Dermis microvascular lymphatic vessel endothelial cell (primary cell): ENCODE measurements around the gene SLC26A4. TPM values are rescaled to one million over a fixed set of nuclear protein-coding genes. Genes with fewer than 3 reads are reported as not detected.

Source experiments
- DNase-seq, 2 donors: peaks; one replicate each; pipeline versions ENCODE4 v3.0.0 to v3.0.0-alpha.2; 2010; ENCODE audit warnings: low read depth in 2 of 2
- total RNA-seq: library from RNA; depleted of rRNA; stranded (reverse); fragments of >200 nt; gene quantifications from 2 replicates; pipeline ENCODE4 v1.2.1, GENCODE V29; 2014

The SLC26A4 gene
- total RNA-seq, 1 donor from 2014 or later: 18.2 TPM

DNA sequence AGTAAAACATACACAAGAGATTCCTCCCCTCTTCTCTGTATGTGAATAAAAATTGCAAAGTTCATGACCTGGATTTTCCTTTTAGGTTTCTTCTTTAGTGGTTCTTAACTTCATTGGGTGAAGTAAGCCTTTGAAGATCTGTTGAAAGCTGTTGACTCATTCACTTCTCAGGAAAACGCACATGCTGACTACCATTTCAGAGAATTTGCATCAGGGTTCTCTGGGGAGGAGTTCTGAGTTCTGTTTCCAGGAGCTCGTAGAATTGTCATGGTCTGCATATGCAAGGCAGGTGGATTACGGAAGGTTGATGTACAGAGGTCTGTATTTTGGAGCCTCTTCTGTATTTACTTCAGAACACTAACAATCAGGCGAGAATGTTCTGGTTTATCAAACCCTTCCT lies 962 bp upstream of the SLC26A4 start:
- DNase-seq: peak in 1 of 2 donors; percentile 7

DNA sequence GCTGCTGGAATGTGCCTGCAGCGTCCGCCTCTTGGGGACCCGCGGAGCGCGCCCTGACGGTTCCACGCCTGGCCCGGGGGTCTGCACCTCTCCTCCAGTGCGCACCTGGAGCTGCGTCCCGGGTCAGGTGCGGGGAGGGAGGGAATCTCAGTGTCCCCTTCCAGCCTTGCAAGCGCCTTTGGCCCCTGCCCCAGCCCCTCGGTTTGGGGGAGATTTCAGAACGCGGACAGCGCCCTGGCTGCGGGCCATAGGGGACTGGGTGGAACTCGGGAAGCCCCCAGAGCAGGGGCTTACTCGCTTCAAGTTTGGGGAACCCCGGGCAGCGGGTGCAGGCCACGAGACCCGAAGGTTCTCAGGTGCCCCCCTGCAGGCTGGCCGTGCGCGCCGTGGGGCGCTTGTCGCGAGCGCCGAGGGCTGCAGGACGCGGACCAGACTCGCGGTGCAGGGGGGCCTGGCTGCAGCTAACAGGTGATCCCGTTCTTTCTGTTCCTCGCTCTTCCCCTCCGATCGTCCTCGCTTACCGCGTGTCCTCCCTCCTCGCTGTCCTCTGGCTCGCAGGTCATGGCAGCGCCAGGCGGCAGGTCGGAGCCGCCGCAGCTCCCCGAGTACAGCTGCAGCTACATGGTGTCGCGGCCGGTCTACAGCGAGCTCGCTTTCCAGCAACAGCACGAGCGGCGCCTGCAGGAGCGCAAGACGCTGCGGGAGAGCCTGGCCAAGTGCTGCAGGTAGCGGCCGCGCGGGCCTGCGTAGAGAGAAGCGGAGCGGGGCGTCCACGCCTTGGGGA lies 645 bp downstream of the SLC26A4 start:
- DNase-seq: peak; percentile 32 to 70

DNA sequence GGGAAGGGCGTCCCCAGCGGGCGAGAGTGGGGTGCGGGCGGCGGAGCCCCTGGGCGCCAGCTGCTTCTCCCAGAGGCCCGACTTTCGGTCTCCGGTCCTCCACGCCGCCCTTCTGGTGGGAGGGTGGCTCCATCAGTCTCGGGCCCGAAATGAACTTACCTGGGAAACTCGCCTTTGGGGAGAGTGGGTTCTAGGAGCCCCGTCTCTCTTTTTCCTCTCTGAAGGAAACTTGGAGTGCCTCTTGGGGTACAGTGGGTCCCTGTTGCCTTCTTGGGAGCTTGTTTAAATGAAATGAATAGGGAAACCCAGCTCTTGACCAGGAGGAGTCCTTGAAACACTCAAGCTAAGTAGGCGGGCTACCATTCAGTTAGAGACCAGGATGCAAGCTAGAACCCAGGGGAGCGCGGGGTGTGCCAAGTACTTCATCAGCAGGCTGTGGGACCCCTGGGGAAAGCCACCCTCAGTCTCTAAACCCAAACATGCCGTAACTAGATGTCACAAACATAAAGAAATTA lies 1.3 kb downstream of the SLC26A4 start:
- DNase-seq: no peak

DNA sequence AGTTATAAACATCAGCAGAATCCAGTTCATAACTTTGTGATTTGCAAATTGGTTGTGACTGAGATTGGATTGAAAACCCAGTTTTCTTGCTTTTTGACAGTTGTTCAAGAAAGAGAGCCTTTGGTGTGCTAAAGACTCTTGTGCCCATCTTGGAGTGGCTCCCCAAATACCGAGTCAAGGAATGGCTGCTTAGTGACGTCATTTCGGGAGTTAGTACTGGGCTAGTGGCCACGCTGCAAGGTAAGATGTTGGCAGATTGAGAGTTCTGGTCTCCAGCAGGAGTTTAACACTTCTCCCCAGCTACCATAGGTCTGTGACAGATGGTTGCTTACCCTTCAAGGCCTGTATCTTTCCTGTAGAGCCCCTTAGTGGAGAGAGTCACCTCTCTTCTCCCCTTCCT lies 2.6 kb downstream of the SLC26A4 start:
- no peak for DNase-seq

- DNase-seq: no peak
Measured at GRCh38 chr7:107666790-107667189, 6.2 kb downstream of the SLC26A4 start.

- no peak for DNase-seq
Measured at GRCh38 chr7:107667341-107667740, 6.7 kb downstream of the SLC26A4 start.

- DNase-seq: no peak
Measured at GRCh38 chr7:107668296-107668695, 7.7 kb downstream of the SLC26A4 start.

GRCh38 chr7:107672183-107672582 lies 11.6 kb downstream of the SLC26A4 start:
- no peak for DNase-seq

- DNase-seq: no peak
Measured at GRCh38 chr7:107676249-107676648, 15.6 kb downstream of the SLC26A4 start.

- no peak for DNase-seq
Measured at GRCh38 chr7:107678110-107678753, 17.6 kb downstream of the SLC26A4 start.

DNA sequence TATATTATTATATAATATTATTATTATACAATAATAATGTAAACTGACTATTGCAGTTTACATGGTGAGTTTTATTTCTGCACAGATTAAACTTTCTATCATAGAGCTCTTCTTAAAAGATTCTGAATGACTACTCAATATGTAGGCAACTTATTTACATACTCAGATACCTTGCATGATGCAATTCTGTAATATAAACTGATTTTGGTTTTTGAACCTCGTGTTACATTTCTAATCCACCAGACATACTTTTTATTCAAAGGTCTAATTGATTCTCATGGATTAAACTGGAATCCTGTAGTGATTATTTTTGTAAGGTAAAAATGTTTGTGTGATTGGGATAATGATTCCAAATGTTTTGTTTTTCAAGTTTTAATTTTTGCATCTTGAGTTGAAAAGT lies 19.9 kb downstream of the SLC26A4 start:
- no peak for DNase-seq

DNA sequence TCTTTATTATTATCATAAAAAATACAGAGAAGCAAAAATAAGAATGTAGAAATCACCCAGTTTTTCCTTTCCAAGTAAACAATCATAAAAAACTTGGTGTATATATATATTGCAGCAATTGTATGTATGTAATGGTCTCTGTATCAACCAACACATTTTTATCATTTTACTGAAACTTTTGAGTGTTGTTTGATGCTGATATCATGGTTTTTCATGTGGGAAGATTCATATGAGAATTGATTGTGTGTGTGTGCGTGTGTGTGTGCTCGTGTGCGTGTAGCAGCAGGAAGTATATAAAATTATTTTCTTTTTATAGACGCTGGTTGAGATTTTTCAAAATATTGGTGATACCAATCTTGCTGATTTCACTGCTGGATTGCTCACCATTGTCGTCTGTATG lies 22.3 kb downstream of the SLC26A4 start:
- no peak for DNase-seq

DNA sequence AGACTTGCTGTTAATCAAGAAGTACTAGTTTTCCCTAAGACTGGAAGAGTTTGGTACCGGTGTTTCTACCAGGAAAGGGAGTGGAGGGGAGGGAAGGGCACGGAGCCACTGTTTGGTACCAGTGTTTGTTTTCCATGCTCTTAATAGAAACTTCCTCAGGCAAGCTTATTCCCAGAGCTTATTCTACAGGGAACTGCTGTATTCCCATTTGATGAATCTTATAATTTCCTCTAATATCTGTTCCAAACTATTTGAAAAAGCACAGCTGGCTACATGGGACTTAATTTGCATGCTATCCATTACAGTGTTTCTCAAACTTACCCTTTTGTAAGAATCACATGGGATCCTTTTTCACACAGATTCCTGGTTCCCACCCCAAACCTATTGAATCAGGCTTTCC lies 23.7 kb downstream of the SLC26A4 start:
- no peak for DNase-seq

- DNase-seq: no peak
Measured at GRCh38 chr7:107684947-107685463, 24.4 kb downstream of the SLC26A4 start.

- DNase-seq: no peak
Measured at GRCh38 chr7:107686816-107687387, 26.3 kb downstream of the SLC26A4 start.

- no peak for DNase-seq
Measured at GRCh38 chr7:107687656-107688055, 27.0 kb downstream of the SLC26A4 start.

- DNase-seq: no peak
Measured at GRCh38 chr7:107689553-107689952, 28.9 kb downstream of the SLC26A4 start.

DNA sequence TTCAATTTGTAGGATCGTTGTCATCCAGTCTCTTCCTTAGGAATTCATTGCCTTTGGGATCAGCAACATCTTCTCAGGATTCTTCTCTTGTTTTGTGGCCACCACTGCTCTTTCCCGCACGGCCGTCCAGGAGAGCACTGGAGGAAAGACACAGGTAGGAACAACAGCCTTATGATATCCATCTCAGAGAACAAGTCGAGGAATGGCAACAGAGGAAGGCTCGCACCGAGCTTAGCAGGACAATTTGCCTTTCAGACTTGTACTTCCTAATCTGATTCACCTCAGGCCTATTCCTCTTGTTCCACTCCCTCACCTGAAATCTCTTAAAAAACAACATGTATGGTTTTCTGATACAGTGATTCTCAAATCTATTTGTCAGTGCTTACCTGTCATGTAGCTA lies 29.5 kb downstream of the SLC26A4 start:
- no peak for DNase-seq

DNA sequence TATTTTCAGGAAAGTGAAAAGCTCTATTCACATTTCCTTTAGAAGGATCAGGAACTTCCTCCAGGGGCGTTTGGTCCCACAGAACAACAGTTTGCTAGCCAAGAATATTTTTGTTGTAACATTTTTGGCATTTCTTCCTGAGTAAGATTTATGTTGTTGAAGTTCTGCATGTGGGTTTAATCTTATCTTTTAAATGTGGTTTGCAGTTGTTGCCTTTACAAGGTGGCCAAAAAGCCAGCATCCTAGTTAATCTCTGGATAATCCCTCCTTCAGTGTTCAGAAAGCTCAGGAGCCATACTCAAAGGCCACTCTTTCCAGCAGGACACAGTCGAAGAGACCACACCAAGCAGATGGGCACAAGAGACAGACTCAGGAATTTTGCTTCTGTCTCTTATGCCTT lies 30.0 kb downstream of the SLC26A4 start:
- peak; percentile 21 to 71 for DNase-seq

DNA sequence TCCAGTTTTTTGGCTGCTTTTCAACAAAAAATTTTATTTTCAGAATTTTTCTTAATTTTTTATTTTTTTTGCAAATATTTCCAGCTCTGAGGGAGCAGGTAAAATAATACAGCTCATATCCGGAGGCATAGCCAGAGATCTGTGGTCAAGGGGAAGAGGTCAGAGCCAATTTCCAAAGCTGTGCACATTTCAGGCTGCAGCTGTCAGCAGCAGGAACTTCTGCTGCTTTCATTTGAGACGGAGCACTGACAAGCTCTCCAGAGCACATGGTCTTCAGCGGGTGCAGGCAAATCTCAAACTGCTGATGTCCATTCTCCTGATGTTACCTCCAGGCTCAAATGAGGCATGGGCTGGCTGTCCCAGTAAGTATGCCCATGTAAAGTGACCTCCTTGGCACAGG lies 31.1 kb downstream of the SLC26A4 start:
- peak; percentile 88 to 91 for DNase-seq

- no peak for DNase-seq
Measured at GRCh38 chr7:107692501-107692900, 31.9 kb downstream of the SLC26A4 start.

DNA sequence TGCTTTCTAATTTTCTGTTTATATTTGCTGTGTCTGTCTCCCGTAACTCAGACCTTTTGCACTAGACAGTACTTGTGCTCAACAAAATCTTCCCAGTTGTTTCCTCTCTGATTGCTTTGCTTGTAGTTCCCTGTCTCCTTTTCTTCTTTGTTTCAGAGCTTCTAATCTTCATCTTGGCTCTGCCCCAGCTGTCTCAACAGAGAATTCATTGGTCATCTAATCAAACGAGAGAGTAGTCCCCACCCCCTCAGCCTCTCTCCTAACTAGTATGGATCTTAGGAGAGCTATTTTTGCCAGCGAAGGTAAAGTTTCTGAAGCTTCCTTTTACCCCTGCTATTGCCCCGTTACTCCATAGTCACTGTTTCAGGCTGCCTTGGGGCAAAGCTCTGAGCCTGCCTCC lies 32.8 kb downstream of the SLC26A4 start:
- DNase-seq: peak in 1 of 2 donors; percentile 46
